Adrenal gland (tissue), 5 donors: ENCODE results near the gene C1orf116.

Experiments used
- POLR2A ChIP-seq, 2 donors: fragments of 450-650 bp; IDR thresholded peaks; one replicate each; pipeline ENCODE4 v1.6.1; 2017; ENCODE audit warnings: antibody characterized with exemption in 2 of 2, mild to moderate bottlenecking in 2 of 2, moderate library complexity in 1 of 2
- TF ChIP-seq, protein P1 (sequence below), 6 experiments: fragments of 450-650 bp in 4 of 6; fragments of 200-600 bp in 2 of 6; sonication (generic) in 1 of 6; IDR thresholded peaks; 1 replicate in 5 of 6; 2 replicates in 1 of 6; pipeline versions ENCODE4 v1.5.1 to v1.8.0; 2016 to 2021; ENCODE audit warnings: antibody characterized with exemption in 6 of 6, mild to moderate bottlenecking in 2 of 6, moderate library complexity in 1 of 6
- donor health status: DM: no; HTN: no; CAD: no.

DNA sequence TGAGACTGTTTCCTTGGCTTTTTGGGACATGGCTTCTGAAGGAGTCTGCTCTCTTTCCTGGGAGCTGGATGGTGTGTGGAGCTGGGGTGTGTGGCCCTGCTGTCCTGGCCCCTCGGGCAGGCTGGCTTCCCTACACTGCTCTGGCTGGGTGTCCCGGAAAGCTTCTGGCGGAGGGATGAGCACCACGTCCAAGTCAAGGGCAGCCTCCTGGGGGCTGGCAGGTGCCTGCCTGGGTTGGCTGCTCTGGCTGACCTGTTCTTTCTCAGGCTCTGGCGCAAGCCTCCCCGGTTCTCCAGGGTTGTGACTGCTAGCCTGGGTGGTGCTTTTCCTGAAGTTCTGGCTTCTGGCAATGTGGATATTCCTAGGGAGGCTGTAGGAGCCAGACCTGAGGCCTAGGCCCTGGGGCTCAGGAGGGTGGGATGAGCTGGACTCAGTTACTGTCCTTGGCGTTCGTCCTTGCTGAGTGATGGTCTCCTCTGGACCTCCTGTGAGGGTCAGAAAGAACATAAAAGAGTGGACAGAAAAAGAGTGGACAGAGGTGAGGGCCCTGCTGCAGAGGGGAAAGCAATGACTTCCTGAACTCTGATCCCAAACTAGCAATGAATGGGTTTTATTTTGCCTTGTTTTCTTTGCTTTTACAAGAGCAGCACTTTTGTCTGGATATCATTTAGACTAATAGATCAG, 9.4 kb downstream of the C1orf116 start:
- TF ChIP-seq POLR2A (IDR thresholded peaks at IDR 0.05): no peak
- TF ChIP-seq, protein P1, sequence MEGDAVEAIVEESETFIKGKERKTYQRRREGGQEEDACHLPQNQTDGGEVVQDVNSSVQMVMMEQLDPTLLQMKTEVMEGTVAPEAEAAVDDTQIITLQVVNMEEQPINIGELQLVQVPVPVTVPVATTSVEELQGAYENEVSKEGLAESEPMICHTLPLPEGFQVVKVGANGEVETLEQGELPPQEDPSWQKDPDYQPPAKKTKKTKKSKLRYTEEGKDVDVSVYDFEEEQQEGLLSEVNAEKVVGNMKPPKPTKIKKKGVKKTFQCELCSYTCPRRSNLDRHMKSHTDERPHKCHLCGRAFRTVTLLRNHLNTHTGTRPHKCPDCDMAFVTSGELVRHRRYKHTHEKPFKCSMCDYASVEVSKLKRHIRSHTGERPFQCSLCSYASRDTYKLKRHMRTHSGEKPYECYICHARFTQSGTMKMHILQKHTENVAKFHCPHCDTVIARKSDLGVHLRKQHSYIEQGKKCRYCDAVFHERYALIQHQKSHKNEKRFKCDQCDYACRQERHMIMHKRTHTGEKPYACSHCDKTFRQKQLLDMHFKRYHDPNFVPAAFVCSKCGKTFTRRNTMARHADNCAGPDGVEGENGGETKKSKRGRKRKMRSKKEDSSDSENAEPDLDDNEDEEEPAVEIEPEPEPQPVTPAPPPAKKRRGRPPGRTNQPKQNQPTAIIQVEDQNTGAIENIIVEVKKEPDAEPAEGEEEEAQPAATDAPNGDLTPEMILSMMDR (IDR thresholded peaks at IDR 0.05): no peak
